SK-N-SH treated with all-trans-retinoic acid at 6 μM for 48 hours (cell line): ENCODE measurements around the gene BRD2.

Source experiments
- ATAC-seq: fragments of 200-7000 bp; cut with Tn5 transposase; 3 replicates; pipeline ENCODE4 v1.9.1; 2020; ENCODE audit warnings: mild to moderate bottlenecking, moderate library complexity
- ARNTL ChIP-seq: fragments of 450-650 bp; formaldehyde crosslinking; IDR thresholded peaks from 2 replicates; pipeline ENCODE4 v1.5.0; 2020; ENCODE audit warnings: low read depth, mild to moderate bottlenecking, moderate library complexity, borderline replicate concordance
- CSDC2 ChIP-seq: fragments of 250-450 bp; sonication (Bioruptor Pico); IDR thresholded peaks from 2 replicates; pipeline ENCODE4 v1.5.0; 2020; ENCODE audit warnings: mild to moderate bottlenecking, moderate library complexity
- ESRRG ChIP-seq: fragments of 250-450 bp; sonication (Bioruptor Pico); IDR thresholded peaks from 2 replicates; pipeline ENCODE4 v1.6.1; 2021; ENCODE audit warnings: mild to moderate bottlenecking
- GLIS3 ChIP-seq: fragments of 250-450 bp; sonication (Bioruptor Pico); IDR thresholded peaks from 2 replicates; pipeline ENCODE4 v1.5.0; 2020; ENCODE audit warnings: mild to moderate bottlenecking, moderate library complexity
- ISL1 ChIP-seq: fragments of 250-450 bp; sonication (Bioruptor Pico); IDR thresholded peaks from 2 replicates; pipeline ENCODE4 v2.1.2; 2022; ENCODE audit warnings: mild to moderate bottlenecking, moderate library complexity
- OSR1 ChIP-seq: fragments of 250-450 bp; sonication (Bioruptor Pico); IDR thresholded peaks from 2 replicates; pipeline ENCODE4 v1.8.0; 2022; ENCODE audit warnings: moderate library complexity, mild to moderate bottlenecking, inconsistent platforms
- RARB ChIP-seq: fragments of 250-450 bp; sonication (Bioruptor Pico); IDR thresholded peaks from 2 replicates; pipeline ENCODE4 v1.8.0; 2021; ENCODE audit warnings: mild to moderate bottlenecking, moderate library complexity
- SNAI2 ChIP-seq: fragments of 250-450 bp; sonication (Bioruptor Pico); IDR thresholded peaks from 2 replicates; pipeline ENCODE4 v1.5.0; 2020; ENCODE audit warnings: mild to moderate bottlenecking, moderate library complexity
- TOX ChIP-seq: fragments of 250-450 bp; sonication (Bioruptor Pico); IDR thresholded peaks from 2 replicates; pipeline ENCODE4 v1.8.0; 2021; ENCODE audit warnings: mild to moderate bottlenecking, moderate library complexity, borderline replicate concordance
- ZFP3 ChIP-seq: fragments of 250-450 bp; sonication (Bioruptor Pico); IDR thresholded peaks from 2 replicates; pipeline ENCODE4 v1.5.0; 2020; ENCODE audit warnings: mild to moderate bottlenecking, moderate library complexity
- ZNF565 ChIP-seq: fragments of 450-650 bp; formaldehyde crosslinking; conservative IDR thresholded peaks from 2 replicates; pipeline ENCODE4 v1.5.0; 2020; ENCODE audit warnings: low read depth, mild to moderate bottlenecking, moderate library complexity
- ZNF70 ChIP-seq: fragments of 450-650 bp; formaldehyde crosslinking; IDR thresholded peaks from 2 replicates; pipeline ENCODE4 v1.5.0; 2020; ENCODE audit warnings: mild to moderate bottlenecking, moderate library complexity
- ZNF8 ChIP-seq: fragments of 450-650 bp; formaldehyde crosslinking; IDR thresholded peaks from 2 replicates; pipeline ENCODE4 v1.5.0; 2020; ENCODE audit warnings: mild to moderate bottlenecking, moderate library complexity
- TF ChIP-seq, protein P1 (sequence below): fragments of 250-450 bp; sonication (Bioruptor Pico); IDR thresholded peaks from 2 replicates; pipeline ENCODE4 v1.8.0; 2021; ENCODE audit warnings: low read depth, mild to moderate bottlenecking, moderate library complexity, borderline replicate concordance
- TF ChIP-seq, protein P2 (sequence below): fragments of 250-450 bp; sonication (Bioruptor Pico); IDR thresholded peaks from 2 replicates; pipeline ENCODE4 v1.5.1; 2021; ENCODE audit warnings: mild to moderate bottlenecking, moderate library complexity
- TF ChIP-seq, protein P3 (sequence below): fragments of 250-450 bp; sonication (Bioruptor Pico); IDR thresholded peaks from 2 replicates; pipeline ENCODE4 v1.5.0; 2020; ENCODE audit warnings: mild to moderate bottlenecking, moderate library complexity
- TF ChIP-seq, protein P4 (sequence below): fragments of 250-450 bp; sonication (Bioruptor Pico); IDR thresholded peaks from 2 replicates; pipeline ENCODE4 v1.8.0; 2020; ENCODE audit warnings: mild to moderate bottlenecking, moderate library complexity, borderline replicate concordance

BRD2 gene

DNA sequence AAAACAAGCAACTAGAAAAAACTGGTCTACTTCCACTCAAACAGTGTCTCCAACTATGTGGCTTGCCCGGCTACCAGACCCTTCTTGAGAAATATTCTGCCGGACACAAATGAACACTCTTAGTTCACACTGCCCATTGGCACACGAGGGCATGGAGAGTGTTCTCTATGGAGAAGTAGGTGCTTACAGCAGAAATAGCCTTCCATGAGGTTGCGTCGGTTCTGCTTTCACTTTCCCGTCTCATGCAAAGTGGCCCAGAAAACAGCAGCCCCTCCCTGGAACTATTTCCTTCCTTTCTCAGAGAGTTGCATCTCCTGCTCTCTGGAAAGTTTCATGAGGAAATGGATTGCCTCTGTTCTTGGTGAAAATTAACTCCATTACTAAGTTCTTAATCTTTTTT, 50.5 kb downstream of the BRD2 start:
- peak; percentile 38 for ATAC-seq

GRCh38 chr6:33019372-33019771, 51.0 kb downstream of the BRD2 start:
- TF ChIP-seq ARNTL, result no peak
- TF ChIP-seq, protein P1, sequence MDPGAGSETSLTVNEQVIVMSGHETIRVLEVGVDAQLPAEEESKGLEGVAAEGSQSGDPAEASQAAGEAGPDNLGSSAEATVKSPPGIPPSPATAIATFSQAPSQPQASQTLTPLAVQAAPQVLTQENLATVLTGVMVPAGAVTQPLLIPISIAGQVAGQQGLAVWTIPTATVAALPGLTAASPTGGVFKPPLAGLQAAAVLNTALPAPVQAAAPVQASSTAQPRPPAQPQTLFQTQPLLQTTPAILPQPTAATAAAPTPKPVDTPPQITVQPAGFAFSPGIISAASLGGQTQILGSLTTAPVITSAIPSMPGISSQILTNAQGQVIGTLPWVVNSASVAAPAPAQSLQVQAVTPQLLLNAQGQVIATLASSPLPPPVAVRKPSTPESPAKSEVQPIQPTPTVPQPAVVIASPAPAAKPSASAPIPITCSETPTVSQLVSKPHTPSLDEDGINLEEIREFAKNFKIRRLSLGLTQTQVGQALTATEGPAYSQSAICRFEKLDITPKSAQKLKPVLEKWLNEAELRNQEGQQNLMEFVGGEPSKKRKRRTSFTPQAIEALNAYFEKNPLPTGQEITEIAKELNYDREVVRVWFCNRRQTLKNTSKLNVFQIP (CRISPR knock-in tag), result no peak
- no peak for TF ChIP-seq CSDC2 (CRISPR knock-in tag)
- no peak for TF ChIP-seq GLIS3 (CRISPR knock-in tag)
- no peak for TF ChIP-seq ESRRG (CRISPR knock-in tag)
- no peak for ATAC-seq

More for the DNA sequence above, 50.5 kb downstream of the BRD2 start:
- TF ChIP-seq RARB (CRISPR knock-in tag) (no peak), ARNTL (no peak), GLIS3 (CRISPR knock-in tag) (no peak), OSR1 (CRISPR knock-in tag) (no peak)
- TF ChIP-seq, protein P2, sequence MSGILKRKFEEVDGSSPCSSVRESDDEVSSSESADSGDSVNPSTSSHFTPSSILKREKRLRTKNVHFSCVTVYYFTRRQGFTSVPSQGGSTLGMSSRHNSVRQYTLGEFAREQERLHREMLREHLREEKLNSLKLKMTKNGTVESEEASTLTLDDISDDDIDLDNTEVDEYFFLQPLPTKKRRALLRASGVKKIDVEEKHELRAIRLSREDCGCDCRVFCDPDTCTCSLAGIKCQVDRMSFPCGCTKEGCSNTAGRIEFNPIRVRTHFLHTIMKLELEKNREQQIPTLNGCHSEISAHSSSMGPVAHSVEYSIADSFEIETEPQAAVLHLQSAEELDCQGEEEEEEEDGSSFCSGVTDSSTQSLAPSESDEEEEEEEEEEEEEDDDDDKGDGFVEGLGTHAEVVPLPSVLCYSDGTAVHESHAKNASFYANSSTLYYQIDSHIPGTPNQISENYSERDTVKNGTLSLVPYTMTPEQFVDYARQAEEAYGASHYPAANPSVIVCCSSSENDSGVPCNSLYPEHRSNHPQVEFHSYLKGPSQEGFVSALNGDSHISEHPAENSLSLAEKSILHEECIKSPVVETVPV (CRISPR knock-in tag), result no peak

GRCh38 chr6:33021917-33022316, 53.5 kb downstream of the BRD2 start:
- ATAC-seq, result no peak
- TF ChIP-seq OSR1 (CRISPR knock-in tag), result no peak
- TF ChIP-seq CSDC2 (CRISPR knock-in tag), result no peak
- TF ChIP-seq ZNF565 (CRISPR knock-in tag), result no peak
- no peak for TF ChIP-seq RARB (CRISPR knock-in tag)
- TF ChIP-seq ESRRG (CRISPR knock-in tag), result no peak
- TF ChIP-seq TOX (CRISPR knock-in tag), result no peak
- no peak for TF ChIP-seq ZNF8 (CRISPR knock-in tag)
- TF ChIP-seq, protein P3, sequence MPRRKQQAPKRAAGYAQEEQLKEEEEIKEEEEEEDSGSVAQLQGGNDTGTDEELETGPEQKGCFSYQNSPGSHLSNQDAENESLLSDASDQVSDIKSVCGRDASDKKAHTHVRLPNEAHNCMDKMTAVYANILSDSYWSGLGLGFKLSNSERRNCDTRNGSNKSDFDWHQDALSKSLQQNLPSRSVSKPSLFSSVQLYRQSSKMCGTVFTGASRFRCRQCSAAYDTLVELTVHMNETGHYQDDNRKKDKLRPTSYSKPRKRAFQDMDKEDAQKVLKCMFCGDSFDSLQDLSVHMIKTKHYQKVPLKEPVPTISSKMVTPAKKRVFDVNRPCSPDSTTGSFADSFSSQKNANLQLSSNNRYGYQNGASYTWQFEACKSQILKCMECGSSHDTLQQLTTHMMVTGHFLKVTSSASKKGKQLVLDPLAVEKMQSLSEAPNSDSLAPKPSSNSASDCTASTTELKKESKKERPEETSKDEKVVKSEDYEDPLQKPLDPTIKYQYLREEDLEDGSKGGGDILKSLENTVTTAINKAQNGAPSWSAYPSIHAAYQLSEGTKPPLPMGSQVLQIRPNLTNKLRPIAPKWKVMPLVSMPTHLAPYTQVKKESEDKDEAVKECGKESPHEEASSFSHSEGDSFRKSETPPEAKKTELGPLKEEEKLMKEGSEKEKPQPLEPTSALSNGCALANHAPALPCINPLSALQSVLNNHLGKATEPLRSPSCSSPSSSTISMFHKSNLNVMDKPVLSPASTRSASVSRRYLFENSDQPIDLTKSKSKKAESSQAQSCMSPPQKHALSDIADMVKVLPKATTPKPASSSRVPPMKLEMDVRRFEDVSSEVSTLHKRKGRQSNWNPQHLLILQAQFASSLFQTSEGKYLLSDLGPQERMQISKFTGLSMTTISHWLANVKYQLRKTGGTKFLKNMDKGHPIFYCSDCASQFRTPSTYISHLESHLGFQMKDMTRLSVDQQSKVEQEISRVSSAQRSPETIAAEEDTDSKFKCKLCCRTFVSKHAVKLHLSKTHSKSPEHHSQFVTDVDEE (CRISPR knock-in tag), result no peak

DNA sequence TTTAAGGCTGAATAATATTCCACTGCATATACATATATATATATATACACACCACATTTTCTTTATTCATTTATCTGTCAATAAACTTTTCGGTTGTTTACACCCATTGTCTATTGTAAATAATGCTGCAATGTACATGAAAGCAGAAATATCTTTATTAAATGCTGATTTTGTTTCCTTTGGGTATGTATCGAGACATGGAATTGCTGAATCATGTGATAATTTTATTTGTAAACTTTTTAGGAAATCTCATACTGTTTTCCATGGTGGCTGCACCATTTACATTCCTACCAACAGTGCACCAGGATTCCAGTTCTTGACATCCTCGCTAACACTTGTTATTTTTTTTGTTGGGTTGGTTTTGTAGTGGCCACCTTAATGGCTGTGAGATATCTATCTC, 55.1 kb downstream of the BRD2 start:
- TF ChIP-seq RARB (CRISPR knock-in tag), result no peak
- no peak for TF ChIP-seq ESRRG (CRISPR knock-in tag)
- ATAC-seq, result no peak

GRCh38 chr6:33024521-33024920, 56.1 kb downstream of the BRD2 start:
- no peak for ATAC-seq
- TF ChIP-seq RARB (CRISPR knock-in tag) (no peak), OSR1 (CRISPR knock-in tag) (no peak), ESRRG (CRISPR knock-in tag) (no peak), ARNTL (no peak), ZFP3 (CRISPR knock-in tag) (no peak), CSDC2 (CRISPR knock-in tag) (no peak), SNAI2 (no peak)

- no peak for ATAC-seq
- TF ChIP-seq, protein P1 (CRISPR knock-in tag), result no peak
- TF ChIP-seq ESRRG (CRISPR knock-in tag) (no peak), ZNF70 (CRISPR knock-in tag) (no peak), ISL1 (no peak)
- TF ChIP-seq, protein P4, sequence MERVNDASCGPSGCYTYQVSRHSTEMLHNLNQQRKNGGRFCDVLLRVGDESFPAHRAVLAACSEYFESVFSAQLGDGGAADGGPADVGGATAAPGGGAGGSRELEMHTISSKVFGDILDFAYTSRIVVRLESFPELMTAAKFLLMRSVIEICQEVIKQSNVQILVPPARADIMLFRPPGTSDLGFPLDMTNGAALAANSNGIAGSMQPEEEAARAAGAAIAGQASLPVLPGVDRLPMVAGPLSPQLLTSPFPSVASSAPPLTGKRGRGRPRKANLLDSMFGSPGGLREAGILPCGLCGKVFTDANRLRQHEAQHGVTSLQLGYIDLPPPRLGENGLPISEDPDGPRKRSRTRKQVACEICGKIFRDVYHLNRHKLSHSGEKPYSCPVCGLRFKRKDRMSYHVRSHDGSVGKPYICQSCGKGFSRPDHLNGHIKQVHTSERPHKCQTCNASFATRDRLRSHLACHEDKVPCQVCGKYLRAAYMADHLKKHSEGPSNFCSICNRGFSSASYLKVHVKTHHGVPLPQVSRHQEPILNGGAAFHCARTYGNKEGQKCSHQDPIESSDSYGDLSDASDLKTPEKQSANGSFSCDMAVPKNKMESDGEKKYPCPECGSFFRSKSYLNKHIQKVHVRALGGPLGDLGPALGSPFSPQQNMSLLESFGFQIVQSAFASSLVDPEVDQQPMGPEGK (CRISPR knock-in tag), result no peak
These were observed 59.9 kb downstream of the BRD2 start for GRCh38 chr6:33028220-33028849.
